Bronchial epithelial cell (primary cell): Measurements from ENCODE around the gene GNAS. TPM values are rescaled to one million over a fixed set of nuclear protein-coding genes. Genes with fewer than 3 reads are reported as not detected.
"Not testable (repeated sequence)": the region's sequence is repeated elsewhere in the genome, so short reads cannot be mapped to it uniquely, and the experiment has no call there.

Experiments
- DNase-seq: peaks from one replicate; pipeline ENCODE4 v3.0.0-alpha.2; 2010; ENCODE audit warnings: low read depth
- FAIRE-seq: peaks from 2 replicates; lab custom pipeline; 2011; peaks lifted over from hg19 to GRCh38; lab: Jason Lieb, UNC
- H3K27me3 ChIP-seq: 2 replicates; pipeline ENCODE4 v1.5.1; 2011; ENCODE audit warnings: low read length; ENCODE audit not compliant: control insufficient read depth, insufficient read depth
- H3K36me3 ChIP-seq: 2 replicates; pipeline ENCODE4 v1.5.1; 2011; ENCODE audit warnings: low read length; ENCODE audit not compliant: control insufficient read depth, insufficient read depth
- H3K4me3 ChIP-seq: 2 replicates; pipeline ENCODE4 v1.5.1; 2011; ENCODE audit warnings: mild to moderate bottlenecking, low read depth, low read length, control low read depth
- total RNA-seq: library from RNA; depleted of rRNA; stranded (reverse); fragments of >200 nt; gene quantifications from 2 replicates; pipeline ENCODE4 v1.2.1, GENCODE V29; 2014
- TF ChIP-seq, protein P1 (sequence below): IDR thresholded peaks from 2 replicates; pipeline ENCODE4 v1.5.1; 2011; ENCODE audit warnings: mild to moderate bottlenecking, moderate library complexity, low read length, control low read depth, inconsistent platforms; ENCODE audit not compliant: insufficient read depth, severe bottlenecking

The GNAS gene
- total RNA-seq, 1 donor from 2014 or later: 279 TPM

DNA sequence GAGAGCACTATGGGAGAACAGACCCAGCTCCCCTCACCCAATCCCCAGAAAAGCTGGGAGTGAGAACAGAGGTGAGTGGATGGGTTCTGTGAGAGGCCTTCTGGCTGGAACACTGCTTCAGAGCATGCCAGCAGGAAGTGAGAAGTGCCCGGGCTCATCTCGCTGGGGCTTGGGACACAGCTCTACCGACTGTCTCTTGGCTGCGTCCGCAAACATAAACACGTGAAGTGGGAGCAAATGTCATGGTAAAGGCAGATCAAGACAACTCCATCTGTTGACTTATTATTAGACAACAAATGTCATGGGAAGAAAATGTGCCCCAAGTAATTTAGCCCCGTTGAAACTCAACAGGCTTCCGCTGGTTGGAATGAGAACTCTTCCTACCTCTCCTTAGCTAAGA, 27.7 kb upstream of the GNAS start:
- DNase-seq (no peak), FAIRE-seq (no peak)
- H3K36me3 ChIP-seq: peaks cover 1% of the 10 kb centered on the region
- TF ChIP-seq, protein P1, sequence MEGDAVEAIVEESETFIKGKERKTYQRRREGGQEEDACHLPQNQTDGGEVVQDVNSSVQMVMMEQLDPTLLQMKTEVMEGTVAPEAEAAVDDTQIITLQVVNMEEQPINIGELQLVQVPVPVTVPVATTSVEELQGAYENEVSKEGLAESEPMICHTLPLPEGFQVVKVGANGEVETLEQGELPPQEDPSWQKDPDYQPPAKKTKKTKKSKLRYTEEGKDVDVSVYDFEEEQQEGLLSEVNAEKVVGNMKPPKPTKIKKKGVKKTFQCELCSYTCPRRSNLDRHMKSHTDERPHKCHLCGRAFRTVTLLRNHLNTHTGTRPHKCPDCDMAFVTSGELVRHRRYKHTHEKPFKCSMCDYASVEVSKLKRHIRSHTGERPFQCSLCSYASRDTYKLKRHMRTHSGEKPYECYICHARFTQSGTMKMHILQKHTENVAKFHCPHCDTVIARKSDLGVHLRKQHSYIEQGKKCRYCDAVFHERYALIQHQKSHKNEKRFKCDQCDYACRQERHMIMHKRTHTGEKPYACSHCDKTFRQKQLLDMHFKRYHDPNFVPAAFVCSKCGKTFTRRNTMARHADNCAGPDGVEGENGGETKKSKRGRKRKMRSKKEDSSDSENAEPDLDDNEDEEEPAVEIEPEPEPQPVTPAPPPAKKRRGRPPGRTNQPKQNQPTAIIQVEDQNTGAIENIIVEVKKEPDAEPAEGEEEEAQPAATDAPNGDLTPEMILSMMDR: no peak
- no peak overlapping the region for H3K4me3 ChIP-seq
- H3K27me3 ChIP-seq: no peaks in the 10 kb centered on the region

DNA sequence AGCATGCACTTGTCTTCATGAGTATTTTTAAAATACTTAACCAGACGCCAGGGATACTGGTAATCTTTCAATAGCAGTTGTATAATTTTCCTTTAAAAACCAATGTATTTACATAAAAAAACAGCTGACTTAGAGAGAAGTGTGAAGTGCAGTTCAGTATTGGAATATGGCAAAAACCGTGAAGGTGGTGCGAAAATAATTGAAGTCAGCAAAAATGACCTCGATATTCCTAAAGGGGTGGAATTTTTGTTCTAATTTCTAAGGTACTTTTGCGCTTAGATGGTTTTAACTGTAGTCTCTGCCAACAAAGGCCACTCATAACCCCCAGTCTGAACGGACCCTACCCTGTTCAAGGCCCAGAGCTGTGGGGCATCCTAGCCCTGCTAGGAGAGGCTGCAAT, 27.1 kb upstream of the GNAS start:
- TF ChIP-seq, protein P1: no peak
- no peaks in the 10 kb centered on the region for H3K27me3 ChIP-seq
- no peak overlapping the region for H3K4me3 ChIP-seq
- no peak for FAIRE-seq
- no peak for DNase-seq
- peaks cover 1% of the 10 kb centered on the region for H3K36me3 ChIP-seq

DNA sequence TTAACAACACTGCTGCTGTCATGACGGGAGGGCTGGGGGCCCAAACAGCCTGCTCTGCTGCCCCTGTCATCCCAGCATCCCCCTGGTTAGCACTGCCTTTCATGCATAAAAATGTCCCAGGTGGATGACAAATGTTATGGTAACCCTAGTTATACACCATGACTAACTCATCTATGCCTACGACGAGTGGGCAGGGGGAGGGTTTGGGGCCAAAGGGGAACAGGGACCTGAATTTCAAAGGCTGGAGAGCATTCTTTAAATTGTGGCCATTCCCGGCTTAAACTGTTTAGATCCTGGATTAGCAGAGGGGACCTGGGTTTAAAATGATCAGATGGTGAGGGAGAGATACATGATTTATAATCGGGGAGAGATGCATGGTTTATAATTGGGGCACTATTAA, 26.2 kb upstream of the GNAS start:
- H3K36me3 ChIP-seq: peaks cover 1% of the 10 kb centered on the region
- H3K4me3 ChIP-seq: no peak overlapping the region
- H3K27me3 ChIP-seq: no peaks in the 10 kb centered on the region
- FAIRE-seq: no peak
- TF ChIP-seq, protein P1: no peak
- no peak for DNase-seq

DNA sequence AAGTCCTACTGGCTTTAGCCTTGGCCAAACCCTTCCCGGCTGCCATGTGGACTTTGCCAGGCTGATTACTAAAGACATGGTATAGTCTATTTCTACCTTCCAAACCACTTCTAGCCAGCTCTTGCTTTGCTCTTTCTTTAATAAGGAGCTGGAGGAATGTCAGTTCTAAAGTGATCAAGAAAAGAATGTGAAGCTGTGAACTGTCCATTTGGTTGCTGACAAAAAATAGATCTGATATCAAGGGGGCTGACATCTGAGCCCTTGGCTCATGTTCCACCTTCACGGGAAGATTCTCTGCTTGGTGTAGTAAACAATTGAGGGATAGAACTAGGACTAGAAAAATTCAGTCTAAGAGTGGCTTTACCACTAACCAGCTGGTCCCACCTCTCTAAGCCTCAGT, 24.4 kb upstream of the GNAS start:
- DNase-seq: no peak
- Histone ChIP-seq H3K4me3 (no peak overlapping the region), H3K27me3 (no peaks in the 10 kb centered on the region), H3K36me3 (peaks cover 1% of the 10 kb centered on the region)
- no peak for FAIRE-seq
- TF ChIP-seq, protein P1: no peak

DNA sequence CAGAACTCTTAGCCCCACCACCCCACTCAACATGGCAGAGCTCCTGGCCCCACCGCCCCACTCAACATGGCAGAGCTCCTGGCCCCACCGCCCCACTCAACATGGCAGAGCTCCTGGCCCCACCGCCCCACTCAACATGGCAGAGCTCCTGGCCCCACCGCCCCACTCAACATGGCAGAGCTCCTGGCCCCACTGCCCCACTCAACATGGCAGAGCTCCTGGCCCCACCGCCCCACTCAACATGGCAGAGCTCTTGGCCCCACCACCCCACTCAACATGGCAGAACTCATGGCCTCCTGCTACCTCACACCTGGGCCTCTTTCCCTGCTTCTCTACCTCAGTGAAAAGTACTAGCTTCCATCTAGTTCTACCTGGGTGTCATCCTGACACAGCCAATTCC, 23.7 kb upstream of the GNAS start:
- H3K4me3 ChIP-seq, H3K36me3 ChIP-seq, DNase-seq, H3K27me3 ChIP-seq, FAIRE-seq: not testable (repeated sequence)

DNA sequence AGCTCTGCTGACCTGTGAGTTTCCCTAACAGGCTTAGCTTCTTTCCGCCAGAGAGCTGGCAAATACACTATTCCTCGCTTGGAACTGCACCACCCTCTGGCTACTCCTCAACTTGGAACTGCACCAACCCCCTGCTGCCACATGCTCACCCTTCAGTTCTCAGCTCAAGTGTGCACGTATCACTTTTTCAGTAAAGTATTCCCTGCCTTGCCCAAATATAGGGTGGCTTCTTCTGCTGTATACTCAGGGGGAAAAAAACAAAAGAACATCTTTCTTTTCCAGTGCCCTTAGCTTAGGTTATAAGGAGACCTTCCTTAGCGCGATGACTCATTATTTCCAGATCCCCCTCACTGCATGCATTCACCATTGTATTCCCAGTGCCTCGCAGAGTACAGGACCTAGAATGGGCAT, 23.0 kb upstream of the GNAS start:
- no peak overlapping the region for H3K4me3 ChIP-seq
- DNase-seq (peak; percentile 26), FAIRE-seq (no peak)
- peaks cover 1% of the 10 kb centered on the region for H3K36me3 ChIP-seq
- no peaks in the 10 kb centered on the region for H3K27me3 ChIP-seq
- TF ChIP-seq, protein P1: no peak
